HG03439 (cell line): Measurements from ENCODE around the gene SOHLH2.

Experiments used
- ATAC-seq: cut with Tn5 transposase; IDR thresholded peaks from one replicate; pipeline ENCODE4 v1.9.1; 2021; ENCODE audit warnings: mild to moderate bottlenecking, moderate library complexity; ENCODE audit not compliant: unreplicated experiment

Gene SOHLH2

DNA sequence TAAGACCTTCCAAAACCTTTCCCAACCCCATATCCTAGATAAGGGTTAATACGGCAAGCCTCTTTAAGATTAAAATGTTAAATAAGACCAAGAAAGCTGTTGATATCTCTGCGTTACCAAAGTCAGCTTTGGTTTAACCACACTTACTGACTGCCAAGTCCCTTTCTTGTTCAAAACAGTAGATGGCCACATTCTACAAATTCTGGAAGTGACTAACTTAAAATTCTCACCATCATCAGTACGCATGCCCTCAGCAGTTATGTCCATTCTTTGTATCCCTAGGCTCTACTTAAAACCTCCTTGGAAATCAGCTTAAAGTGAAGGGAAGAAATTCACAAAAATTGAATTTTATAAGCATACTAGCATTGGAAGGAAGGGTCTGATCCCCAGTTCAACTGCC is 23.6 kb downstream of the SOHLH2 start:
- no peak for ATAC-seq

DNA sequence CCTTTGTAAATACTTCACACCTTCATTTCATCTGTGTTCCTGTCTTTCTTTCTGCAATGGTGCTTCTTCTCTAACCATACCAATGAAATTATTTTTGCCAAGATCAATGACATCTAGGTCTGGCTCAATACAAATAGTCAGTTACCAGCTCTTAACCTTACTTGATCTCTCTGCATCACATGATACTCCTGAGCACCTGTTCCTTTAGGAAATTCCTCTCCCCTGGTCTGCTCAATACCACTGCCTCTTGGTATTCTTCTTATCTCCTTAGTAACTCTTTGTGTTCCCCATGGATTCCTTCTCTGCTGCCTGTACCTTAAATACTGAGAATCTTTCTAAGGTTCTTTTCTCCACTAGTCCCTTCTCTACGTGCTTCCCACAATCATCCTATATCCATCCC is 25.9 kb downstream of the SOHLH2 start:
- no peak for ATAC-seq

DNA sequence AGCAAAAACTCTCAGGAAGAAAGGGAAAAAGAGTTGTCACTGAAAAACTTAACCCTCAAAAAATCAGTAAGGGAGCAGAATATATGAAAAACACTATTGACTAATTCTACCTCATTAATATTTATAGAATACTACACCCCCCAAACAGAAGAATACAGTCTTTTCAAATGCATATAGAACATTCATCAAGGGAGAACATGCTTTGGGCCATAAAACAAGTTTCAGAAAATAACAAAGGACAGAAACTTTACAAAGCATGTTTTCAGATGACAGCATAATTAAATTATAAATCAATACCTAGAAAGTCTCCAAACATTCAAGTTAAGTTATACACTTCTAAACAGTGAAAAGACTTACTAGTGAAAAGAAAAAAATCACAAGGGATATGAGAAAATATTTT is 30.5 kb downstream of the SOHLH2 start:
- no peak for ATAC-seq

DNA sequence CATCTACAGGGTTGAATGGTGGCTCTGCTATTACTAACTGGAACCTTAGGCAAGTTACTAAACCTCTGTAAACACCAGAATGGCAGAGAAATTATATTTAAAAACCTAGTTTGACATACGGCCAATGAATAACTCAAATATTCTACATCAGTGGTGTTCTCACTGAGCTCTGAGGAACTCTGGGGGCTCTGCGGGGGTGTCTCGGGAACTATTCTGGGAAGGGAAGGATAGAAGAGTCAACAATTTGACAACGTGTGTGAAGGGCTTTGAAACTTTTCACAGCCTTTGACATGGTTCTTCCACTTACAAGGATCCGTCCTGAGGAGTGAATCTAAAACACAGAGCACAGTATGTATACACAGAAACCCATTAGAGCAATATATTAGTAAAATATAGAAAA is 38.7 kb downstream of the SOHLH2 start:
- no peak for ATAC-seq

- no peak for ATAC-seq
Measured at GRCh38 chr13:36174923-36175322, 39.4 kb downstream of the SOHLH2 start.

GRCh38 chr13:36173571-36174322 is 40.6 kb downstream of the SOHLH2 start:
- no peak for ATAC-seq

DNA sequence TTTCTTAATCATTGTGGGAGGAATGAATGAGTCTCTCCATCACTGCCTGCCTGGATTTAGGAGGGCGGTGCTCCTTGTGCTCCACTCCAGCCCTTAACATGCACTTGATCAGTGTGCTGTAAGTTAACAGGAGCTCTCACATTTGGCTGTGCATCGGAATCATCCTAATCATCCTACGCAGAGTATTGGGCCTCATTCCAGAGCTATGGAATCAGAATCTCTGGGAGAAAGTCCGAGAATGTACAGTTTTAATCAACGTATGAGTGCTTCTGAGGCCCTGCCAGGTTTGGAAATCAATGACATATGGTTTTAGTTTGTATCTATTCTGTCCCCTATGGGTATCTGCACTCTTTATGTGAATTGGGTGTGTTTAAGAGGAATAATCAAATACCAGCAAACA is 48.3 kb downstream of the SOHLH2 start:
- ATAC-seq: no peak

- no peak for ATAC-seq
Measured at GRCh38 chr13:36163809-36164308, 50.5 kb downstream of the SOHLH2 start.

- ATAC-seq: no peak
Measured at GRCh38 chr13:36163286-36163685, 51.1 kb downstream of the SOHLH2 start.

- ATAC-seq: no peak
Measured at GRCh38 chr13:36160297-36160696, 54.1 kb downstream of the SOHLH2 start.

GRCh38 chr13:36158611-36159010 is 55.7 kb downstream of the SOHLH2 start:
- no peak for ATAC-seq

- no peak for ATAC-seq
Measured at GRCh38 chr13:36157480-36157879, 56.9 kb downstream of the SOHLH2 start.

DNA sequence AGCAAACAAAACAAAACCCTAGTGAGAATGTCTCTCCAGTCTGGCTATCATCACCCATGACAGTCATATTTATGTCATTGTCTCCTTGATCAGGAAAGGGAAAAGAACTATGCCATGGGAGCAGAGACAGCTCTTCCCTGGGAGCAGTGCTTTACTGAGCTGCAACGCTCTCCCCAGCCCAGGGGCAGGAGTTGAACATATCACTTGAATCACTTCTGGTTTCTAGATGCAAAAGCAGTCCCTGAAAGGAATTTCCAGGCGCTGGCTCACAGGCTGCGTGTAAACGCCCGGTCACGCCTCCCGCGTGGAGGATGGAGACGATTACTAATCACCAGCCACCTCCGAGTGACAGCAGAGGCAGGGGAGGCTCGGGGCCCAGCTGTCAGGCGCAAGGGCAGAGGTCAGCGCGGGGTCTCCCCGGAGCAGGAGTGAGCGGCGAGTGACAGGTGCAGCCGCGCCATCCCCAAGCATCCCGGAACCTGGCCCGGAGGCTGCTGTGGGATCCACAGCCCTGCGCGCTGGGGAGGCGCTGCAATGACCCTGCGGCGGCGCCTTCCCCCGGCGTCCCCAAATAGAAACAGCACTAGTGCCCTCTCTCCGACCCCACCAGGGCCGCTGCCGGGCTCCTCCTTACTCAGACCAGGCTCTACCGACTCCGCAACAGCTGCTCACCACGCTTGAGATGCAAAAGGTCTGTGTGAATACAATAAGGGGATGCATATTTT is 59.6 kb downstream of the SOHLH2 start:
- no peak for ATAC-seq

GRCh38 chr13:36151591-36151990 is 62.8 kb downstream of the SOHLH2 start:
- no peak for ATAC-seq

GRCh38 chr13:36148446-36148845 is 65.9 kb downstream of the SOHLH2 start:
- no peak for ATAC-seq

GRCh38 chr13:36147330-36147729 is 67.0 kb downstream of the SOHLH2 start:
- no peak for ATAC-seq

- no peak for ATAC-seq
Measured at GRCh38 chr13:36146511-36147269, 67.7 kb downstream of the SOHLH2 start.

GRCh38 chr13:36143738-36144137 is 70.6 kb downstream of the SOHLH2 start:
- no peak for ATAC-seq

DNA sequence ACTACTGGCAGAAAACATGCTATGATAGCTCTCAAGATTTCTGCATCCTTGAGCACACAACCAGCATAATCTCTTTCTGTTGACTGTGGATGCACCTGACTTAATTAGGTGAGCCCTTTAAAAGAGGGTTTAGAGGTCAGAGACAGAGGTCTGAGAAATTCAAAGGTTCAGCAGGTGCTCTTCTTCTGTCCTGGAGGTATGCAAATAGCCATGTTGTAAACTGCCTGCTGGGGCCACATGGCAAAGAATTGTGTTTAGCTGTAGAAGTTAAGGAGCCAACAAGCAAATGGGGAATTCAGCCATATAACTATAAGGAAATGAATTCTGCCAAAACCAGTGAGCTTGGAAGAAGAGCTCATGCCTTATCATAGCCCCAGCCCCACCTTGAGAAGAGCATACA is 71.6 kb downstream of the SOHLH2 start:
- no peak for ATAC-seq

GRCh38 chr13:36135876-36136275 is 78.5 kb downstream of the SOHLH2 start:
- ATAC-seq: no peak

GRCh38 chr13:36134632-36135031 is 79.7 kb downstream of the SOHLH2 start:
- ATAC-seq: no peak
